HG02970 (cell line): Measurements from ENCODE around the gene TOP3B.
"Not testable (repeated sequence)": the region's sequence is repeated elsewhere in the genome, so short reads cannot be mapped to it uniquely, and the experiment has no call there.

Experiments
- ATAC-seq: cut with Tn5 transposase; IDR thresholded peaks from one replicate; pipeline ENCODE4 v1.9.1; 2021; ENCODE audit warnings: mild to moderate bottlenecking, moderate library complexity, moderate number of reproducible peaks; ENCODE audit not compliant: unreplicated experiment, low FRiP score

The TOP3B gene

DNA sequence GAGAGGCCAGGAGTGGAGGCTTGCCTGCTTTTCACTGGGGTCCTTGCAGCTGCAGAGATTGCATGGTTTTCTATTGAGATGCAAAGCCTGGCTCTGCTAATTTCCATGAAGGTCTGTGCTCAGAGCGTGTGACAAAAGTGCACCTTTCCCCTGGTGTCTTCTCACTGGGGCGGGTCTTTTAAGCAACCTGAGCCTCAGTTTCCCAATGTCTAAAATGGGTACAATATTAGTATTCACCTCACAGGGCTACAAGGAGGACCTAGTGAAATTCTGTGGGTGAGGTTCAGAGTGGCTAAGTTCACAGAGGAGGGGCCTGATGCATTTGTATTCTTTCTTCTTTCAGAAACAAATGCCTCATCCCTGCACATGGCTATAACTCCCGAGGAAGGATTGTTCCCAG lies 50.2 kb downstream of the TOP3B start:
- no peak for ATAC-seq

DNA sequence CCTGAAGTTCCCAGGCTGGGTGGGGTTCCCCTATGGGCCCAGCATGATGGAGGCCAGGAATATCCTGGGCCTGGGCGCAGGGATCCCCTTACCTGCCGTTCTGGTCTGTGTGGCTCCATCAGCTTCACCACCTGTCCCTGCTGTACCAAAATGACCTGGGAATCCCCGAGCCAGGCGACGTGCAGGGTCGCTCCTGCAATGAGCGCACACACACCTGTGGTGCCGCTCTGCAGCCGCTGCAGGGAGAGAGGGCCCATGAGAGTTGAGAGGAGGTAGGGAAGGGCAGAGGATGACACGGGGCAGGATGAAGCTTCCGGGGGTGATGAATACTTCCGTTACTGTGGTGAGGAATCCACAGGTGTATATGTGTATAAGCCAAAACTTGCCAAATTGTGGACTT lies 51.5 kb downstream of the TOP3B start:
- no peak for ATAC-seq

DNA sequence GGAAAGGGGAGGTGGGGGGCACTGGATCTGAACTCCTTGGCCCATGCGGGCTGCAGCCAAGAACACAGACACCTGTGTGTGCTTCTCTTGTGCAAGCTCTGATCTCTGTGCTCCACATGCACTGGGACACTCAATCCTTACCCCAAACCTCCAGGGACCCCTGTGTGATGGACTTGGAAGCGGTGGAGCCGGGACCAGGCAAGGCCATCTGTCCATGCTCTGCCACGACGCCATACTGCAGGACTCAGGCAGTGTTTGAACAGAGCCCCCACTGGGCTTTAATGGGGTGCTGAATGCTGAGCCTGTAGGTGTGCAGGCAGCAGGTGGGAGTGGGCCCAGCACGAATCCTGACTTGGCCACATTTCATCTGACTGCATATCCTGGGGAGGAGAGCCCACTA lies 53.3 kb downstream of the TOP3B start:
- ATAC-seq, result no peak

DNA sequence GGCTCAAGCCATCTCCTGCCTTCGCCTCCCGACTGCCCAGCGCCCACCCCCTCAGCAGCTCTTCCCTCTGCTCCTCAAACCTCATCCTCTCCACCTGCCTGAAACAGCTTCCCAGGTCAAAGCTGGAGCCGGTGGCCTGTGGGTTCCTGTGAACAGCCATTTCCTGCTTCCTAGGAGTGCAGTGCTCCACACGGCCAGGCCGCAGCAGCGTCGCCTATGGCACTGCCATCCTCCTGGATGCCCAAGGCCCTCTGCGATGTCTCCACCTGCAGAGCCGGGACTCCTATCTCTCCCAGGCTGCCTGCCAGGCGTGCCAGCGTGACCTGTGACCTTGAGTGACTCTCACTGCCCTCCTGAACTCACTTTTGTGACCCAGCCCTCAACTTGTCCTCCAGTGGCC lies 54.5 kb downstream of the TOP3B start:
- no peak for ATAC-seq

DNA sequence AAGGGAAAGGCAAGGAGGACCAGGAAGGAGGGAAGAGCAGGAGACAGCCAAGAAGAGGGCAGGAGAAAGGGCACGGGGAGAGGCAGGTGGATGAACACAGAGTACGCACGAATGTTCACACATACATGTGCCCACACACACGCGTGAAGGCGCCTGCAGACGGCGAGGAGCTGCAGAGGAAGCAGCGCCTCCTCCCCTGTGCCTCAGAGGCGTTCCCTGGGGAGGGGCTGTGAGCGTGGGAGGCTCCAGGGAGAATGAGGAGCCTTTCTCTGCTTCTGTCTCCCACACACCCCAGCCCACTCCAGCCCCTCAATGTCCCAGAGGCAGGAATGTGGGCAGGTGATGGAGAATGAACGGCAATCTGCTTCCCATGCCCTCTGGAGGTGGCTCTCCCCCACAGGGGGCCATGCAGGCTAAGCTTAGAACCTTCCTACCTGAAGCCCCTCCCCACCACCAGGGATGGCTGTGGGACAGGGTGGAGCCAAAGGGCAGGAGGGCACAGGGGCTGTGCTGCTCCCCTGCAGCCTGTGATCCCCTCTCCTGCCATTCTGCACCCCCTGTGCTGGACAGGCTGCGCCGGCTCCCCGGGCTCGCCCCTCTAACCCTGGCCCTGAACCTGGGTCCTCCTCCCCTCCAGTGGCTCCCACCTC lies 55.3 kb downstream of the TOP3B start:
- no peak for ATAC-seq

DNA sequence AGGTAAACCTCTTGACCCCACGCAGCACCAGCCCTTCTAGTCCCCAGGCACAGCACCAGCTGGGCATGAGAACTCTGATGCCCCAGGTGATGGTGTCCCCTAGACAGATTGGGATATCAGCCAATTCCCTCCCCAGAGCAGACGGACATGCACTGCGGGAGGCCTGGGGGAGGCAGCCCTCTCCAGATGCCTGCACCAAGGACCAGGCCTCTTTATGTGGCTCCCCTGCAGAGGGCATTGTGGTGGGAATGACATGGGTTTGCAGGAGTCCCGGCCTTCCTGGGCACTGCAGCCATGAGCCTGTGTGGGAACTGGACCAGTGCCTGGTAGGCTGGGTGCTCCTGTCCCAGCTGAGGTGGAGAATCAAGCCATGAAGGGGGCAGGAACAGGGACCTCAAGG lies 55.9 kb downstream of the TOP3B start:
- ATAC-seq, result no peak

DNA sequence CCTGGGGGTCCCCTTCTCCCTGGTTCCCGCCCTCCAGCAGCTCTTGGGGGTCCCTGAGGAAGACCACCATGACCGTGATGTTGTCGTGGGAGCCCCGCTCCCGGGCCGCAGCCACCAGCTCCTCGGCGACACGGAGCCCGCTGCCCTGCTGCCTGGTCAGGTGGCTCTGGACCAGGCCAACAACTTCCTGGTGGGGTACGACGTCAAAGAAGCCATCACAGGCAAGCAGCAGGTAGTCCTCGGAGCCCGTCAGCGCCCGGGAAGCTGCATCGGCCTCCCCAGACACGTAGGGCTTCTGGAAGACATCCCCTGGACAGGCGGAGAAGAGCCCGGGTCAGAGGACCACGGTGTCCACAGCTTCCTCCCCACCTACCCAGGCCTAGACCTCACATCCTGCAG lies 59.4 kb downstream of the TOP3B start:
- no peak for ATAC-seq

DNA sequence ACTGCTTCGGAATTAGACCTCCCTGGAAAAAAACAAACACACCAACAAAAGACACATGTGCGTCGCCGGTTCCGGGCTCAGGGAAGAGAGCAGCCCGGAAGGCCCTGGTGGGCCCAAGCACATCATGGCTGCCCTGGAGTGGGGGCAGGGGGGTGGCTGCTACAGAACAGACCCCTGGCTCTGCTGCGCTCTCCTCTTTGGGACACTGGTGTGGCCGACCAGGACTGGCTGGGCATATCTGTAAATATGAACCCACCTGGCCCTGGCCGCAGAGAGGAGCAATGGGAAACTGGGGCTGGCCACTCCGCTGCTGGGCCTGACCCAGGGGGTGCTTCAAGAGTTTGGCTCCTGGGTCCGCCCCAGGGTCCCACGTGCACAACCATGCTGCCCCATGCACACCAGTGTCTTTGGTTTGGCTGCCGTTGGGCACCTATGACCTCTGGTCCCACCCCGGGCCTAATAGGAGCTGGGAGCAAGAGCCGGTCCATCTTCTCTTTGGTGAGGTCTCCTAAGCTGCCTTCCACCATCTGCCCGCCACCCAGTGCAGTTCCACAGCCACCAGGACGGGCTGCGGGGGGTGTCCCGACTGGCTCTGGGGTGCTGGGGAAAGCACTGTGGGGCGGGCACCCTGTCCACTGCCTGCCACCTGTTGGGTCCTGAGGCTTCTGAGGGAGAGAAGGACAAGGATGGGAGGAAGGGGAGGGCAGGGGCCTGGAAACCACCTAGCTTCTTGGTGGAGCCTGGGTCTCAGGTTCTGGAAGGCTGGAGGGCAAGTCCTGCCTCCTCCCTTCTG lies 60.0 kb downstream of the TOP3B start:
- no peak for ATAC-seq

DNA sequence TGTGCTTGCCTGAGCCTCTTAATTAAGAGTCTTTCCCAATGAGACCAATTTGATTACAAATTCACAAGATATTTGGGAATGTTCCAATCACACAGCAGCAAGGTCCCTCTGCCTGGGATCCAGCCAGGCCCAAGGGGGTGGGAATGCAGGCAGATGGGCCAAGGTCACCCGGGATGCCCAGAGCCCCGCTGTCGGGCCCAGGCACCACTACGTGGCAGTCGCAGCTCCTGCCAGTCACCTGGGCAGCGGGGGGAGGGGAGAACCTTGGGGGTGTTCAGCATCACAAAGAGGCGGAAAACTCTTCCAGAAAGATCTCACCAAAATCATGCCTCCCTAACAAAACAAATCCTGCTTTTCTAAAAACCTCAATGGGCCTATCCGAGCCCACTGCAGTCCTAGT lies 60.9 kb downstream of the TOP3B start:
- no peak for ATAC-seq

DNA sequence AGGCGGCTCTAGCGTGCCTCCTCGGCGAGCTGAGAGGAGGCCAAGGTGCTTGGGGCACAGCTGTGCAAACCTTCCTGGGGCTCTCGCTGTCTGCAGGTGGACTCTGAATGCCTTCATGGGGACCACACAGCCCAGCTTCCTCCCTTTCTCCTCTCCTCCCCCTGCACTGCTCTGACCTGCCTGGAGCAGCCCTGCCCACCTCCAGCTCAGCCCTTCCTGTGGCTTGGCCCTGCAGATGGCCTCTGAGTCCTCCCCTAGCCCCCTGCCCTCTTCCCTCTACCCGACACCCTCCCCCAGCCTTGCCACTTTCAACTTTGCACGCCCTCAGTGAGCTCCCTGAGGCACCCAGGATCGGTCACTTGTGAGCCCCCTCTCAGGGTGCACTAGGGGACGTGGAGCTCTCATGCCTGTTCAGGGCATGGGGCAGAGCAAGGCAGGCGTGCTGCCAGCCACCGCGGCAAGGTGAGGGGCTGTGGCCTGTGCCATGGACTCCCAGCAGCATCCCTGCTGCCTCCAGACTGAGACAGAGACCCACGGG lies 61.3 kb downstream of the TOP3B start:
- no peak for ATAC-seq

DNA sequence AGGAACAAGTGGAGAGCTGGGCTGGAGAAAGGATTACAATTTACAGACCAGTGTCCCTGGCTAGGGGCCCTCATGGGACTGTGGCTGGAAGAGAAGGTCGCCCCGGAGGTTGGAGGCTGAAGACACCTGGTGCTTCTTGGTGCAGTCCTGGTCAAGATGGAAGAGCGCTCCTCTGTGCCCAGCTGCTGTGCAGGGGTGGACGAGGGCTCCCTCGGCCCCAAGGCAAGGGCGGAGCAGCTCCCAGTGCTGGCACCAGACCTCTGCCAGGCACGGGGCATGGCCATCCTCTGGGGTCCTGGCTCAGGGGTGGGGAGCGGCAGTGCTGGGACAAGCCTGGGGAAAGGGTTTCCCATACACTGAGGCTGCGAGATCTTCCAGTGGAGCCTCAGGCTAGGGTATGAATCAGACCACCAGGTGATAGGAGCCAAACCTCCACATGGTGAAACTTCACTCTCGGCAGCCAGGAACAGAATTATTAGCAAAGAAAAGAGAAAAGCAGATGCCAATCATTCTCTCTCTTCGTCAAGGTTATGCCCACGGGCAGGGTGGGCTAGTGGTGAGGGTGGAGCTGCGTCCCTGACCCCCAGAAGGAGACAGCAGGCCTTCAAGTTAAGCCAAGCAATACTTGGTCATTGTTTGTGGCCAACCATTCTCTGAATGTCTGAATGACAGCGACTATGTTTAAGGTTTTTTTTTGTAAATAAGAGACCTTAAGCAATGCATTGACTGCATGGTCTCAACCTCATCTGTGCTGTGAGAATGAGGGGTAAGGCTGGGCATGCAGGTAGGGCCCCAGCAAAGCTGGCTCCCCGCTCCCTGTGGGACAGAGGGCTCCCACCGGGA lies 62.0 kb downstream of the TOP3B start:
- no peak for ATAC-seq

DNA sequence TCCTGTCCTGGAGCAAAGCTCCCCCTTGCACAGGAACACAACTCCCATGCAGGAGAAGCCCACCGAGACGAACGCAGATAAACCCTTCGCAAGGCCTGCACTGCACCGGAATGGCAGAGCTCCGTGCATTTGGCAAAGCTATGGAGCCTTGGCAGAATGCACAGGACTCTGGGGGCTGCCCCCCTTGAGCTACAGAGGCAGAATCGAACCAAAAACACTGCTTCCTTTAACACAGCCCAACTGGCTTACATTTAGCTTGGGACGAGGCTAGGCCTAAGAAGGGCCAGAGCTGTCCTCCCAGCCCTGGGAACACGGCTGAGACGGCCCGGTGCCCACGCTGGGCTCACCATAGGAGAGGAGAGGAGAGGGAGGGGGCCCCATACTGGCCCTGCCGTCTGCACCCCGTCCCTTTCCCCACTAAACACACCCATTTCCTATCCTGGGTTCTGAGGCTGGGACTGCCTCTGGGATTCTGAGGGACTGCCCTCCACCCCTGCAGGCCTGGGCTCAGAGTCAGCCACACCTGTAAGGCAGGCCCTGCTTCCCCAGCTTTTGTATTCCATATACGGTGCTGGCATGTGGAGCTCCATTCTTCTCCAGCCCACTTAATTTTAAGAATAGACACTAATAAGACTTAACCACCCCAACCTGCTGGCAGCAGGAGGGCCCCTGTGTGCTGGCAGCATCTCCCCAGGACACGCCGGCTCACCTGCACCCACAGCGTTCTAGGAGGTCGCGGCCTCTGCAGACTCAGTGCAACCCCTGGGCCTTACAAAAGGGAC lies 62.9 kb downstream of the TOP3B start:
- ATAC-seq, result no peak

DNA sequence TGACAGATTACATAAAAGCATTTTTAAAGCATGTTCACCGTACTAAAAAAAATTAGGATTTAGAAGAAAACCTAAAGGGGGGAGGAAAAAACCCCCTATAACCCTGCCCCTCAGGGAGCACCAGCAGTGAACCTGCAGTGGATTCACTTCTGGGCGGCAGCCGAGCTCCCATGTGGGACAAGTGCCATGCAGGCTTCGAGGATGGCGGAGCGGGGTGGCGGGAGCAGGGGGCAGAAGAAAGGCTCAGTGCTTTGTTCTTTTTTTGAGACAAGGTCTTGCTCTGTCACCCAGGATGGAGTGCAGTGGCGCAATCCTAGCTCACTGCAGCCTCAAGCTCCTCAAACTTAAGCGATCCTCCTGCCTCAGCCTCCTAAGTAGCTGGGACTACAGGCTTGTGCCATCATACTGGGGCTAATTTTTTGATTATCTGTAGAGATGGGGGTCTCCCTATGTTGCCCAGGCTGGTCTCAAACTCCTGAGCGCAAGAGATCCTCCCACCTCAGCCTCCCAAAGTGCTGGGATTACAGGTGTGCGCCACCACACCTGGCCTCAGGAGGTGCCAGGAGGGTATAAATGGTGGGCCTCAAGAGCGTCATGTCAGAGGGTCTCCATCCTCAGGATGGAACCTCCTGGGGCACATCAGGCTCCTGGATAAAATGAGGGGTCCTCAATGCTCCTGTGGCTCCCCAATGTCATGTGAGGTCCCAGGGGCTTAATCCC lies 64.0 kb downstream of the TOP3B start:
- ATAC-seq, result no peak

DNA sequence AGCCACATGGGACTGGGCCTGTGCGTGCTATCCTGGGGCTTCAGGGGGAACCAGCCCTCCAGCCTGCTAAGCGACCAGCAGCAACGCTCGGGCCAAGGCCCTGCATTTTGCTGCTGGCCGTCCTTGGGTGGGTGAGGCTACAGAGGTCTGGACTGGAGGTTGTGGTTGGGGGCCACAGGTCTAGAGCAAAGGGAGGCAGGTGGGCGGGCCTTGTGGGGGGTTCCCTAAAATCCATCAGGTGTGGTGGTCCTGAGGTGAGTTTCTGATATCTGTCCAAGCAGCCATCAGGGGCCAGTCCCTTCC lies 64.7 kb downstream of the TOP3B start:
- no peak for ATAC-seq

DNA sequence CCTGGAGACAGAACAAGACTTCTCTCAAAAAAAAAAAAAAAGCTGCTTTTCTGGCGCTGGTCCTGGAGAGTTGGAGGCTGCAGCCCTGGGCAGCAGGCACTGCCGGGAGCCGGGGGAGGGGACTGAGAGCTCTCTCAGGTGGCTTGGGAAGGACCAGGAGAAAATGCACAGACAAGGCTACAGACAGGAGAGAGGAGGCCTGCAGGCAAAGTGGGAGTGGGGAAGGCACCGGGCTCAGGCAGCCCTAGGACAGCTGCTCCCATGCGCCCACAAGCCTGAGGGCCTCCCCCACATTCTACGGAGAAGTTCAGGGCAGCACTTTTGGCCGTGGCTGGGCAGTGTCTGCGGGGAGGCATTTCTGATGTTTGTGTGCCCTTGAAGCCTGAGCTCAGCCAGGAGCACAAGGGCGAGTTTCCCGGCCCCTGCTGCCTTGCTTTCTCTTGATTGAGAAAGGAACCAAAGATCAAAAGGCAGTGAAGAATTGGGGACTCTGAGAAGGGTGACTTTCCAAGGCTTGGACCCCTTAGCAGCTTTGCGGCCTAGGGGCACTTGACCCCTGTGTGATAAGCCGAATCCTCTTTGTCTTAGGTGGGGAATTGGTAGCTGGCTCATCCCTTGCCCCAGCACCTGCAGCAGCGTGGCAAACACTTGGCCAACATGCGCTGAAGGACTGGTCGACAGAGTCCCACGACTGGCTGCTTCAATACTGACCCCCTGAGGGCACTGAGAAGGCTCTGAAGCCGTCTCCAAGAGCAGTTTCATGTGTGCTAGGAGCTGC lies 65.2 kb downstream of the TOP3B start:
- no peak for ATAC-seq

DNA sequence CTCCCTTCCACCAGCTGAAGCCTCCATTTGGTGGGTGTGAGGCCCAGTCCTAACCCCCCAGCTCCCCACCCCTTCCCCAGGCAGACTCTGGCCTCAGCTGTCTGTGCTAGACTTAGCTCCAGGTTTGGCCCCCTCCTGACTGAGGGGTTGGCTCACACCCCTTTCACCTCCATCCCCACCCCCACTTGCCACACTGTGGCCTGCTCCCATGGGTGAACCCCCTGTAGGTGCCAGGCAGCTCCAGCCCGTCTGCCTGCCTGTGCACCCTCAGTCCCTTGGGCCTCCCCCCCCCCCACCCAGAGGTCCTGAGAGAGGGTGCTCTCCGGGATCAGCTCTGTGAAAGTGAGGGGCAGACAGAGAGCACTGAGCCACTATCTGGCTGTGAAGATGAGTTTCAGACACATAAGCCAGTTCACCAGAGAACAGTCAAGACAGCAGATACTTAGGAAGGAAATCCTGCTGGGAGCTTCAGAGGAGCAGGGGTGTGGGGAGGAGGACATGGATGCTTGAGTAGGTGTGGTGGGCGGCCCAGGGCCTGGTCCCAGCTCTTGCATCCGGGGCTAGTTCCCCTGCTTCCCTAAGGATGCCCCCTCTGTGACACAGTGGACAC lies 66.2 kb downstream of the TOP3B start:
- no peak for ATAC-seq

DNA sequence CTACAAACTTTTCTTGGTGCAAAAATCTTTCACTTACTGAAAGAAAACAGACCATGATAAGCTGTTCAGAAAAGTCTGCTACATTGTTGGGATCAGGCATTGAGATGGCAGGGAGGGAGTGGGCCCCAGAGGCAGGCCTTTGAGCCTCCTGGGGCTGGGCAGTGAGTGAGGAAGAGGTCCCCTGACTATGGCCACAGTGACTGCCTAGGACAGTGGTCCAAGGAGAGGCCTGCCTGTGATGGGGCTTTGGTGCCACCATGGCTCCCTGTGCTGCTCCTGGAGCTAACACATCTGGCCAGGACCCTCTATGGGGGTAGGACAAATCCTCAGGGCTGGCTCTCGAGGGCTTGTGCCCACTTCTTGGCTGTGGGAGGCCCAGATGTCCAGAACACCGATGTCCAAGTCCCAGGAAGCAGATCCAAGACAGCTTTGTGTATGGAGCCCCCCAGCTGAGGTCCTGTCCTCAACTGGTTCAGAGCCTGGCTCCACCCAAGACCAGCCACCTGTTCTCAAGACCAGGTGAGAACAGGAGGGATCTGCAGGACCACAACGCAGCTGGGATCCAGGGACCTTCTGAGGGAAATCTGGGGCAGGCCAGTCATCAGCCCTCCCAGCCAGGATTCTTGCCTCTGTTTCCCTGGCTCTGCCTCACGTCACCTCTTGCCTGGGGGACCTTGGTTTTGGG lies 66.8 kb downstream of the TOP3B start:
- ATAC-seq, result no peak

DNA sequence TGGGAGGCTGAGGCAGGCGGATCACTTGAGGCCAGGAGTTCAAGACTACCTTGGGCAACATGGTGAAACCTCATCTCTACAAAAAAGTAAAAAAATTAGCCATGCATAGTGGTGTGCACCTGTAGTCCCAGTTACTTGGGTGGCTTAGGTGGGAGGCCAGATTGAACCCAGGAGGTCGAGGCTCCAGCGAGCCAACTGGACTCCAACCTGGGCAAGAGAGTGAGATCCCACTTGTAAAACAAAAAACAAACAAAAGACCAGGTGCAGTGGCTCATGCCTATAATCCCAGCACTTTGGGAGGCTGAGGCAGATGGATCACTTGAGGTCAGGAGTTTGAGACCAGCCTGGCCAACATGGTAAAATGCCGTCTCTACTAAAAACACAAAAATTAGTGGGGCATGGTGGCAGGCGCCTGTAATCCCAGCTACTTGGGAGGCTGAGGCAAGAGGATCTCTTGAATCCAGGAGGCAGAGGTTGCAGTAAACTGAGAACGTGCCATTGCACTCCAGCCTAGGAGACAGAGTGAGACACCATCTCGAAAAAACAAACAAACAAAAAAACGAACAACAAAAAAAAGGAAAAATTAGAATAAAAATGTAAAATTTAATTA lies 68.4 kb downstream of the TOP3B start:
- ATAC-seq, result not testable (repeated sequence)
